Measurements from ENCODE around the gene GCHFR.

GCHFR gene

DNA sequence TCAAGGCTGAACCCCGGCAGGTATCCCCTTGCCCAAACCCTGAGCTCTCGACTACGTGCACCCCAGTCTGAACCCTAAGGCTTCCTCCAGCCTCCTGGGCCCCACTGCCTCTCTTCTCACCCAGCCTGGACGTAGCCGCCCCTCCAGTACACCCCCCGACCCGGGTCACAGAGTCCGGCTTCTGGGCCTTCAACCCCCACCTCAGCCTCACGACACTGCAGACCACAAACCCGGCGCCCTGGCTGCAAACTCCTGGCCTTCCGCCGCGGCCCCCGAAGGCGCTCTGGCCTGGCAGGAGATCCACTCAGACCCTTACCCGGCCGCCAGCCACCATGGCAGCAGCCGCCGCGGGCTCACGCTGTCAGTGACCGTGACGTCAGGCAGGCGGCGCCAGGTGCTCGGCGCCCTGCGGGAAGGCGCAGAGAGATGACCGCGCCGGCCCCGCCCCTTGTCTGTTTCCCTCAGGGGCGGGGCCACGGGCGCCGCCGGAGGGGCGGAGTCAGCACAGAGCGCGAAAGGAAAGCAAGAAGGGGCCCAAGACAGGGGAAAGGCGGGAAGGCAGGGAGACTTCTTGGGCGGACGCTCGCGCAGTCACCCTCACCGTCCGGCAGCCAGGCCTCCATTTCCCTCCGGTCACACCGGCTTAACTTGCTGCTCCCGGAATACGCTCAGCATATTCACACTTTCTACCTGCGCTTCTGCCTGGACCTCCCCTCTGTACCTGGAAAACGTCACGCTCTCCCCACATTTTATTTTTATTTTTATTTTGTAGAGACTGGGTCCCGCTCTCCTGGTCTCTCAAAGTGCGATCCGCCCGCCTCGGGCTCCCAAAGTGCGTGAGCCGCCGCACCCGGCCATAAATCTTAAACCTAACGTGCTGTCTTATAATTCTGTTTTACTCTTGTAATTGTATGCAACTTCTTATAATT, 8.7 kb upstream of the GCHFR start, which contains the start of gene RMDN3:
RMDN3 (minus strand) TSS at position 372 of the 929 bp plus-strand sequence. CDS start 471 bp downstream, outside the sequence.
- DNase-seq (ENCODE audit: low read depth in 1 of 2, low spot score in 1 of 2), result peak; percentile 87 to 92

DNA sequence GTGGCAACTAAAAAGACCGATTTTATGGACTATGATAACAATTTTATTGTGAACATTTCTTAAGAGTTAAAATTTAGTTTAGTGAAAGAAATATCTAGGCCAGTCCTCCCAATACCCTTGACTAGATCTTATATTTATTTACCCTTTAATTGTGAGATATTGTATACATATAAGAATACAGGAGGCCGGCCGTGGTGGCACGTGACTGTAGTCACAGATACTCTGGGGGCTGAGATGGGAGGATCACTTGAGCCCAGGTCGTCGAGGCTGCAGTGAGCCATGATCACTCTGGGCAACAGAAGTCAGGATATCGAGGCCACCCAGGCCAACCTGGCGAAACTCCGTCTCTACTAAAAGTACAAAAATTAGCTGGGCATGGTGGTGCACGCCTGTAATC, 8.1 kb upstream of the GCHFR start:
- DNase-seq (ENCODE audit: low read depth in 1 of 2, low spot score in 1 of 2), result no peak

DNA sequence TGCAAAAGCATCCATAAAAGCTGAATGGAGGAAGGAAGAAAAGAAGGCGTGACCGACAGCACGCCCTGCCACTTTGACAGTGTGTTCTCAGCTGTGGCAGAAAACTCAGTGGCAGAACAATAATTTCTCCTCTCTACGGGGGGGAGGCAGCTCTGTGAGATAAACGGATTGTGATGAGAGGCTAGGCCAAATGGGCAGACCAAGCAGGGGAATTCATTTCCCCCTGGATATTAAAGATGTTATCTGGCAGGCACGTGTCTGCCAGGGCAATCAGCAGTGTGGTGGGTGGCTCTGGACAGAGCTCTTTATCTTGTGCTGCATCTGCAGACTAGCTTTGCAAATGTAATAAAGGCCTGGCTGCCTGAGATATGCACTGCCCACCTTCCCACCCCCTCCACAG, 6.9 kb upstream of the GCHFR start:
- DNase-seq (ENCODE audit: low read depth in 1 of 2, low spot score in 1 of 2), result no peak

DNA sequence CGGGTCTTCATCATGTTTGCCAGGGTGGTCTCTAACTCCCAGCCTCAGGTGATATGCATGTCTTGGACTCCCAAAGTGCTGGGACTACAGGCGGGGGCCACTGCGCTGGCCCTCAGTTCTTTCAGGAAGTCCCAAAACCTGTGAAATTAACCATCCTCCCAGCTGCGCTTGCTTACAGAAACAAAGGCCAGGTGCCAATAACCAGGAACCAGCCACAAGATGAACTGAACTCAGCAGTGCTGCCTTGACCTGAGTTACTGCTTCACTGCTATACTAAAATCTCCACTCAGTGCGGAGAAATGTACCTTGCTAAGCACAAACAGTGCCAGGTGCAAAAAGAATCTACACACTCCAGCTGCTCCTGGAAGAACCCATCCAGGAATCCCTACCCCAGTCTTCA, 3.9 kb upstream of the GCHFR start:
- no peak for DNase-seq (ENCODE audit: low read depth in 1 of 2, low spot score in 1 of 2)

DNA sequence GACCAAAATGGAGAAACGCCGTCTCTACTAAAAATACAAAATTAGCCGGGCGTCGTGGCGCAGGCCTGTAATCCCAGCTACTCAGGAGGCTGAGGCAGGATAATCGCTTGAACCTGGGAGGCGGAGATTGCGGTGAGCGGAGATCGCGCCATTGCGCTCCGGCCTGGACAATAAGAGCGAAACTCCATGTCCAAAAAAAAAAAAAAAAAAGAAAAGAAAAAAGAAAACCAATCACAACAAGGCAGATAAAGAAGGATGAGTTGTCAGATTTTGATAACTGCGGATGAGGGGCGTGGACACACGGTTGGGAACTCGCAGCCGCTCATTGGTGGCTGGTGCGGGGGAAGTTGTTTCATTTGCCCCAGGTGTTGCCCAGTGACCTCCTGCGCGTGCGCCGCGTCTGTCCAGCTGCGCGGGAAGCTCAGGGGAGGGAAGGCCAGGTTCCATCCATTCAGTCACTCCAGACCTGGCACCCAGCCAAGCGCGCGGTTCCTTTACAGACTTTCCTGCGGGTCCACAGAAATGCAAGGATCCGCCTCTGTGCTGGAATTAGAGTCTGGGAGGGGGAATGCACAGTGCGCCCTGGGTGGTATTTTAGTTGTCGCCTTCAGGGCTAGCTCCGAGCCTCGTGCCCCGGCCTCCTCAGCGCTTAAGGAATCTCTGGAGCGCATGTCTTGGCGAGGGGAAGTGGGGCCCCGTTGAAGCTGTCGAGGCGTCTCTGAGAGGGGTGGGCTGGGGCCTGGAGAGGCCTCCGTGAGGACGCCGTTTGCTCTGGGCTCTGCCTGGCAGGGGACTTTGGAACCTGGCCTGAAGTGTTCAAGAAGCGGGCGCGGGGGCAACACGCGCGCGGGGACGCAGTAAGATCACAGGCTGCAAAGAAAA, 708 bp upstream of the GCHFR start:
- no peak for DNase-seq (ENCODE audit: low read depth in 1 of 2, low spot score in 1 of 2)

- no peak for DNase-seq (ENCODE audit: low read depth in 1 of 2, low spot score in 1 of 2)
These were observed 798 bp downstream of the GCHFR start for GRCh38 chr15:40764629-40765103.

GRCh38 chr15:40766194-40766815, 2.4 kb downstream of the GCHFR start:
- no peak for DNase-seq (ENCODE audit: low read depth in 1 of 2, low spot score in 1 of 2)

GRCh38 chr15:40766906-40767837, 3.3 kb downstream of the GCHFR start:
- no peak for DNase-seq (ENCODE audit: low read depth in 1 of 2, low spot score in 1 of 2)

DNA sequence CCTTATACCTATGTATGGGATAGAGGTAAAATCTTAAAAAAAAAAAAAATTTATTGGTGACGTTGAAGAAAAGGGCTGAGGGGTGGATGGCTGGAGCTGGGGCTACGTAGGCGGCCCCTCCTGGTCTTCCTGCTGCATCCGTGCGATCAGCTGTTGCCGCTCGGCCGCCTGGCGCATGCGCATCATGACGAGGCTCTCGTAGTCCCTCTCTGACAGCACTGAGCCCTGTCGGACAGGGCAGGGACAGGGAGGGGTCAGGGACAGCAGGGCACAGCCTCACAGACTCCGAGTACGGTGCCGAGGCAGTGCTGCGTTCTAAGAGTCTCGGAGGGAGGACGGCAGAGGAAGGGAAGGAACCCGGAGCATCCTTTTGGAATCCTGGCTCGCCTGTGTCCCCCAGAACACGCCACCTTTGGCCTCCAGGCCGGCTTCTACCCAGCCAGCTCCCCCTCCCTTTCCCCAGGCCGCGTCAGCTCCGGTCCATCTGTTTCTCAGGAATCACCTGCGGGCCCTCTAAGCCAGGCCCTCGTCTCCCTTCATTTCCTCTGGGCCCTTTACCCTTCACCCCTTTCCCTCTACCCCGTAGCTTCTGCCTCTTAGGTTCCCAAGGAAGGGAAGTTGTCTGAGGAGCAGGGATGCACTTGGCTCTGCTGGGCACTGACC, 4.1 kb downstream of the GCHFR start:
- no peak for DNase-seq (ENCODE audit: low read depth in 1 of 2, low spot score in 1 of 2)

- DNase-seq (ENCODE audit: low read depth in 1 of 2, low spot score in 1 of 2), result no peak
These were observed 4.8 kb downstream of the GCHFR start for GRCh38 chr15:40768521-40769273.

GRCh38 chr15:40769274-40770146, 5.6 kb downstream of the GCHFR start, which contains the start of gene C15orf62:
Gene C15orf62 (plus strand): TSS chr15:40769980. CDS start chr15:40770496, 516 bp downstream.
- peak in 1 of 2 donors; percentile 63 for DNase-seq (ENCODE audit: low read depth in 1 of 2, low spot score in 1 of 2)

GRCh38 chr15:40770147-40770721, 6.4 kb downstream of the GCHFR start:
- no peak for DNase-seq (ENCODE audit: low read depth in 1 of 2, low spot score in 1 of 2)

GRCh38 chr15:40771242-40771641, 7.4 kb downstream of the GCHFR start:
- no peak for DNase-seq (ENCODE audit: low read depth in 1 of 2, low spot score in 1 of 2)

- no peak for DNase-seq (ENCODE audit: low read depth in 1 of 2, low spot score in 1 of 2)
These were observed 8.1 kb downstream of the GCHFR start for GRCh38 chr15:40772014-40772413.

- no peak for DNase-seq (ENCODE audit: low read depth in 1 of 2, low spot score in 1 of 2)
These were observed 9.6 kb downstream of the GCHFR start for GRCh38 chr15:40773496-40773895.

DNA sequence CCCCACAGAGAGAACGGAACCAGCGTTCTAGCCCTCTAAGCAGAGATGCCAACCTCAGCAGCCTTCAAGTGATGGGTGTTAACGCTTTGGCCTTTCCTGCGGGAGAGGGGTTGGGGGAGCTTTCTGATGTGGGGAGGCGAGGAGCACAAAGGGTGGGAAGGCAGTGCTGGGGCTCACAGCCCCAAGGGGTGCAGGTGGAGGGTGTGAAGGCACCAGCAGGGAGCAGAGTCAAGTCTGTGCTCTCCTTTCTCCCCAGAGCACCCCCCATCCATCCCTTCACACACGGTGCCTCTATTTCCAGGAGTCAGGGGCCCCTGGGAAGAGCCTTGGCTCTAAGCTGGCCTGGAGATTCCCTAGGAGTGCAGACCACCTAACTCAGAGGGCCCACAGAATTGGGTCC, 10.0 kb downstream of the GCHFR start:
- no peak for DNase-seq (ENCODE audit: low read depth in 1 of 2, low spot score in 1 of 2)

DNA sequence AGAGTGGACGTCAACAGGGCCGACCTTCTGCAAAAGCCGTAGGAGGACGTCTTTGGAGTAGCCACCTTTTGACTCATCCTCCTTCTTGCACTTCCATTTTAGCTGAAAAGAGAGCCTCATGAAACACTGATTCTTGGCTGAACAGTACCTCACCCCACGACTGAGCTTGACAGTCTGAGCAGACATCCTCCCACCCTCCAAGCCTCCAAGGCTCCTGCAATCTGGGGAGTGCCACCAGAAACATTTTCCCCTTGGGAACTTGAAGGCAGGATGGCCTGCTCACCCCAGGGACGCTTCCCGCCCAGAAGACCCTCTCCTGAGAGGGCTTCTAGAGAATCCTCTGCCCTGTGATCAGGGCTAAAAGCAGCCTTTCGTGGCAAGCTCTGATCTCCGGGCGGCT, 11.1 kb downstream of the GCHFR start:
- DNase-seq (ENCODE audit: low read depth in 1 of 2, low spot score in 1 of 2), result no peak
